ENCODE measurements around the gene IKZF1.
"Not testable (repeated sequence)": the region's sequence is repeated elsewhere in the genome, so short reads cannot be mapped to it uniquely, and the experiment has no call there.

Gene IKZF1

DNA sequence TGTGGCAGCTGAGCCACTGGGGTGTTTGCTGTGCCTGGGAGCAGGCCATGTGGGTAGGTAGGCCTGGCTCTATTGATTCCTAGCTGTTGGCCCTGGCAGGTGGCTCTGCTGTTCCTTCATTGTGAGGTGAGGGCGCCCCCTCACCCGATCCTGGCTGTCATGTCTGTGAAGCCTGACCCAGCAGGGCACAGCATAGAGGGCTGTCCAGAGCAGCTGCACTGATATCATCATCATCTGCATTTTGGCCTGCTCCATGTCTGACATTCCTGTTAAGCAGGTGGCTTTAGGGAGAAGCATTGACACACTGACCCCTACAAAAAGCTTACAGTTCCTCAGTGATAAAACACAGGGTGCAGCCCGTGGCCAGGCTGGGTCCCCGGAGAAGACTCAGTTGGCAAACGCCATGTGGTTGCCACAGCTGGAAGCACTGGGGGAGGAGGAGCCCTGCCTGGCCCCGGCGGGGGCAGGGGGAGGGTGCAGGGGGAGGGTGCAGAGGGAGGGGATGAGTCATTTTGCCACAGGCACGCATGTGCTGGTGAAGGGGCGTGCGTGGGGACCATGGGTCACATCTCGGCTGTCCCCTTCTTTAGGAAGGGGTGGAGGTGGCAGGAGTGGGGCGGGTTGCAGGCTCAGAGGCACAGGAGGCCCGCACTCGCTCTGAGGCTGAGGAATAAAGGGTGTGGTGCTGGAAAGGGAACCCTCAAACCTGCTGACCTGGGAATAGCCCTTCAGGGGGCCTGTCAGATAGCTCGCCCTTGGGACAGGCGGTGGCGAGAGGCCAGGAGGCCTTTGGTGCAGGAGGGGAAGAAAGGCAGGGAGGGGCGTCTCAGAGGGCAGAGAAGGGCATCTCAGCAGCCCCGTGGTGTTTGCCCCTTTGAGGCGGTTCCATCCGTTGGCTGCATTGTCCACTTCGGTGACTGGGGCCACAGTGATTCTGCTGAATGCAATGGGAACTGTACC is 31.6 kb downstream of the IKZF1 start:
- TF ChIP-seq, protein P1, sequence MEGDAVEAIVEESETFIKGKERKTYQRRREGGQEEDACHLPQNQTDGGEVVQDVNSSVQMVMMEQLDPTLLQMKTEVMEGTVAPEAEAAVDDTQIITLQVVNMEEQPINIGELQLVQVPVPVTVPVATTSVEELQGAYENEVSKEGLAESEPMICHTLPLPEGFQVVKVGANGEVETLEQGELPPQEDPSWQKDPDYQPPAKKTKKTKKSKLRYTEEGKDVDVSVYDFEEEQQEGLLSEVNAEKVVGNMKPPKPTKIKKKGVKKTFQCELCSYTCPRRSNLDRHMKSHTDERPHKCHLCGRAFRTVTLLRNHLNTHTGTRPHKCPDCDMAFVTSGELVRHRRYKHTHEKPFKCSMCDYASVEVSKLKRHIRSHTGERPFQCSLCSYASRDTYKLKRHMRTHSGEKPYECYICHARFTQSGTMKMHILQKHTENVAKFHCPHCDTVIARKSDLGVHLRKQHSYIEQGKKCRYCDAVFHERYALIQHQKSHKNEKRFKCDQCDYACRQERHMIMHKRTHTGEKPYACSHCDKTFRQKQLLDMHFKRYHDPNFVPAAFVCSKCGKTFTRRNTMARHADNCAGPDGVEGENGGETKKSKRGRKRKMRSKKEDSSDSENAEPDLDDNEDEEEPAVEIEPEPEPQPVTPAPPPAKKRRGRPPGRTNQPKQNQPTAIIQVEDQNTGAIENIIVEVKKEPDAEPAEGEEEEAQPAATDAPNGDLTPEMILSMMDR (IDR thresholded peaks at IDR 0.05; ENCODE audit: extremely low read depth, missing control alignments), result no peak
- no peak for DNase-seq (ENCODE audit: low spot score)

DNA sequence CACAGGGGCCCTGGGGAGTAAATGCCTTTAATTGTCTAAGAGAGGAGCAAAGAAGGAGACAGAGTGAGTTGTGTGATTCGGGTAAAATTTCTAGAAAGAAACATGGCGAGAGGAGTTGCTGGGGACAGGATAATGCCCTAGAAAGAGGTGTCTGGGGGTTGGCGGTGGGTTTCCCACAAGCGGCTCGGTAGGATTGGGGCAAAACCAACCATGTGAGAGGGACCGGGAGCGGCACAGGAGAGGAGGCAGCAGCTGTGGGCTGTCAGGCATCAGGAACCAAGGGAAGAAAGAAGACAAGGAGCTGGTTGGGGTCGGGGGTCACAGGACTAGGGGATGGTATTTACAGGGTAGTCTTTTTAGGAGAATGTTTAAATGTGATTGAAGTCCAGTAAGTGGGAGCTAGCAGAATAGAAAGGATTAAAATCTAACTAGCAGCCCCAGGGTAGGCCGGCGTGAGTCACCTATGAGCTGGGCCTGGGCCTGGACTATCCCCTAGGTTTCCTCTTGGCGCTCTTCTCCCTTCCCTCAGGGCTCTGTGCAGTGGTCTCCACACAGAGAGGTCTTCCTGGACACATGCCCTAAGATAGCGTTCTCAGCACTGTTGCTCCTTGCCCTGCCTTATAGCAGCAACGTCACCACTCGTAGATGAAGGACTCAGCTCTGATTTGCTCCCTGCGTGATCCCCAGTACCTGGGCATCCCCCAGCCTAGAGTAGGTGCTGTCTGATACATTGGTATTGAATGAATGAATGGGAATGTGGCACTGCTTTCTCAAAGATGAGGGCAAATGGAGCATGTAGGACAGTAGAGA is 32.6 kb downstream of the IKZF1 start:
- DNase-seq (ENCODE audit: low spot score), result no peak
- TF ChIP-seq, protein P1 (IDR thresholded peaks at IDR 0.05; ENCODE audit: extremely low read depth, missing control alignments), result no peak

DNA sequence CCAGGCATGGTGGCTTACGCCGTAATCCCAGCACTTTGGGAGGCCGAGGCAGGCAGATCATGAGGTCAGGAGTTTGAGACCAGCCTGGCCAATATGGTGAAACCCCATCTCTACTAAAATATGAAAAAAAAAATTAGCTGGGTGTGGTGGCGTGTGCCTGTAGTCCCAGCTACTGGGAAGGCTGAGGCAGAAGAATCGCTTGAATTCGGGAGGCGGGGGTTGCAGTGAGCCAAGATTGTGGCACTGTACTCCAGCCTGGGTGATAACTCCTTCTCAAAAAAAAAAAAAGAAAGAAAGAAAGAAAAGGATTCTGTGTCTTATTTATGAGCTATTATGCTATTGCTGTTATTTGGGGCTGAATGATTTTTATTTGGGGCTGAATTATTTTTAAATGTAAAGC is 35.0 kb downstream of the IKZF1 start:
- not testable (repeated sequence) for DNase-seq (ENCODE audit: low spot score)

DNA sequence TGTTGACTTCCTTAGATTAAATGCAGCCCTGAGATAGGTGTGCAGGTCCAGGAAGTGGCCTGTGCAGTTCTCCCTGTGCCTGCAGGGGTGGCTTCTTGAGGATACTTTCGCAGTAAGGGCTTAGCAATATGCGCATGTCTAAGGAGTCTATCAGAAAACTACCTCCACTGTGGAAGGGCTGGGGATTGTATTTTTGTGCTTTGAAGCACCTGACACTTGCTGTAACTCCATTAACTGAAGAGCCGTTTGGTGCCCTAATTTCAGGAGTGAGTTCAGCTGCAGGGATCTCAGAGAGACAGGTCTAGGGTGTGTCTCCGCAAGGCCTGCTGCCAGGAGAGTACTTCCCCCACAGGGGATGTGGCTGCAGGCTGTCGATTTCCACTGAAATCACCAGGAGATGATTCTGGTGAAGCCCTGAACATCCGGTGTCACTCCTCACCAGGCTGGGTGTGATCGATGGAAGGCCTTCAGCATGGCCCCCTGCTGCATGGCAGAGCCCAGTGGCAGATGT is 35.5 kb downstream of the IKZF1 start:
- no peak for DNase-seq (ENCODE audit: low spot score)
- TF ChIP-seq, protein P1 (IDR thresholded peaks at IDR 0.05; ENCODE audit: extremely low read depth, missing control alignments), result no peak

DNA sequence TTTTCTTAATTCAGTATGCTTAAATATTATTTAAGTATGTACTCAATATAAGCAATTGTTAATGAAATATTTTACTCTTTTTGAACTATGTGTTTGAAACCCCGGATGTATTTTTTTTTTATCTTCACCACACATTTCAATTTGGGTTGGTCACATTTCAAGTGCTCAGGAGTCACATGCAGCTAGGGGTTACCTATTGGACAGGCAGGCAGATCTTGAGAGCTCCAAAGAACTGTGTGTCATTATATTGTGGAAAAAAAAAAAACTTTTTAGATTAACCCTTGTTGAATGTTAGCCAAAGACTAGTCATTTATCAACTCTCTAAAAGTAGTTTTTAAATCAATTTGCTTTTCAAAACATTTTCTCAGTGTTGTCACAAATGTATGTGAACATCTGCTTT is 37.2 kb downstream of the IKZF1 start:
- TF ChIP-seq, protein P1 (IDR thresholded peaks at IDR 0.05; ENCODE audit: extremely low read depth, missing control alignments), result no peak
- DNase-seq (ENCODE audit: low spot score), result no peak

DNA sequence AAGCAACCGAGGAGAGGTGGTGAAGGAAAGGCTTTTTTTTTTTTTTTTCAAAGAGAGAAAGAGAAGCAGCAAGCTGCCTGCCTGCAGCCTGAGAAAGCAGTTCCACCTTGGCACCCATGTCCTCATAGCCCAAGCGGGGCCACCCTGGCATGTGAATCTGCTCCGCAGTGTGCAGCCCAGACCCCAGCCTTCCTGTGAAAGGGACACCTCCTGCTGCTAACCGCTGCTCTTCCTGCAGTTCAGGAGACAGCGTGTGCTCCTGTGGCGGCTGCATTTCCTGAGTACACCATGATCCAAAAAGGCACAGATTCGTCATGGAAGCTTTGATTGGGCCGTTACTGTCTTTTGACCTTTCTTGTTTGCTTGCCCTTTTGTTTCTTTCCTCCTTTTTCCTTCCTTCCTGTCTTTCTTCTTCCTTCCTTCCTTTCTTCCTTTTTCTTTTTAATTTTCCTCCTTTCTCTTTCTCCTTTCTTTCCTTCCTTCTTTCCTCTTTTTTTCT is 38.1 kb downstream of the IKZF1 start:
- DNase-seq (ENCODE audit: low spot score), result no peak
- TF ChIP-seq, protein P1 (IDR thresholded peaks at IDR 0.05; ENCODE audit: extremely low read depth, missing control alignments), result no peak

DNA sequence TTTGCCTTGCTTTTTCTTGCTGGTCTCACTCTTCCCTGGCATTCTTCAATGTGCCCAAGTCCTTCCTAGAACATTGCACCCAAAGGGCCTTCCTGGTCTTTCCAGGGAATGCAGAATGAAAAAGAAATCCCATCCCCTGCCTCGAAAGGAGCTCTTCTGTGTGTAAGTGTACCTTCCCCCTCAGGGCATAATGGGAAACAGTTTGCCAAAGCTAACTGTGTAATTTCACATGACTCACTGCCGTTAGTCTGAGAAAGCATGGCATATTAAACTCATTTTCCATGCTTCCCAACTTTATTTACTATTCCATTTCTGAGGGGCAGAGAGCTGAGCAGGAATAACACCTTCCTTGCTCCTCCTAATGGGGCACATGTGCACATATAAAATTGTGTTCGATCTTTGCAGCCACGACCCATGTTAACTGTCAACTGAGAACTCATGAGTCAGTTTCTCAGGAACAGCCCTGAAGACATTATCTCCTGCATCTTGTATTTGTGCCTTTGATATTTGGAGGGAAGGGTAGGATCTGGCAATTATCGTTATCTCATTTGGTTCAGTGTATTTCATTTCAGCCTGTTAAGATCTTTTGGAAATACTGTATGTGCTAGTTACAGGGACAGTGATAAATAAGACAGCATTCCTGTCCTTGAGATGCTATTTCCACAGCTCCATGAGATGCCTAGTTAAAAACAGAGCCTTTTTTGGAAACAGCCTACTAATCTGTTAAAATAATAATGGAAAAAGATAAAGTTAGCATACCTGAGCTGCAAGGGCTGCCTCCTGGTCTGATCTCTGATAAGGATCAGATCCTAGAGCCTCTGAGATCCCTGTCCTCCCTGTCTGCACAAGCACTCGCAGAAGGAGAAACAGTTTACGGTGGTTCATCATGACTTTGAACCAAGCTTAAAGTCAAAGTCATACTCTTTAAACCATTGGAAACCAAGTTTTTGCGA is 42.3 kb downstream of the IKZF1 start:
- no peak for DNase-seq (ENCODE audit: low spot score)
- TF ChIP-seq, protein P1 (IDR thresholded peaks at IDR 0.05; ENCODE audit: extremely low read depth, missing control alignments), result no peak

Measured in GM20000 (cell line).